HL-60 (cell line): Measurements from ENCODE around the gene HIKESHI.

Experiments used
- DNase-seq, 2 experiments: peaks; one replicate each; pipeline ENCODE4 v3.0.0-alpha.2; 2010 to 2020; ENCODE audit warnings: low read depth in 1 of 2, low spot score in 1 of 2
- H3K27ac ChIP-seq: fragments of 250-450 bp; sonication (Bioruptor Pico); replicated peaks from 2 replicates; pipeline ENCODE4 v1.5.1; 2020; ENCODE audit warnings: mild to moderate bottlenecking, moderate library complexity
- H3K27me3 ChIP-seq: fragments of 250-450 bp; sonication (Bioruptor Pico); 2 replicates; pipeline ENCODE4 v1.5.1; 2021; ENCODE audit warnings: mild to moderate bottlenecking, moderate library complexity; ENCODE audit not compliant: insufficient read depth, poor library complexity, severe bottlenecking
- H3K4me3 ChIP-seq: replicated peaks from 2 replicates; pipeline ENCODE4 v1.5.1; 2011; ENCODE audit warnings: mild to moderate bottlenecking, control low read depth, low read length; ENCODE audit not compliant: insufficient read depth
- CTCF ChIP-seq: IDR thresholded peaks from one replicate; pipeline ENCODE4 v1.5.1; 2011; ENCODE audit warnings: low read length, control low read depth, inconsistent platforms; ENCODE audit not compliant: insufficient read depth
- GABPA ChIP-seq: IDR thresholded peaks from 2 replicates; pipeline ENCODE4 v1.6.1; 2012; ENCODE audit warnings: low read depth
- POLR2AphosphoS5 ChIP-seq: IDR thresholded peaks from 2 replicates; pipeline ENCODE4 v1.6.1; 2012; ENCODE audit warnings: low read depth
- REST ChIP-seq: IDR thresholded peaks from 2 replicates; pipeline ENCODE4 v1.6.1; 2012; ENCODE audit warnings: low read depth; ENCODE audit not compliant: insufficient replicate concordance
- SPI1 ChIP-seq: IDR thresholded peaks from 2 replicates; pipeline ENCODE4 v1.6.1; 2012; ENCODE audit warnings: low read depth, mild to moderate bottlenecking, borderline replicate concordance

HIKESHI gene

GRCh38 chr11:86314636-86315035 is 12.6 kb downstream of the HIKESHI start:
- H3K27me3 ChIP-seq = no peaks in the 10 kb centered on the region
- H3K4me3 ChIP-seq = no peak overlapping the region
- no peak overlapping the region for H3K27ac ChIP-seq
- TF ChIP-seq GABPA (no peak), SPI1 (no peak)
- no peak for DNase-seq

GRCh38 chr11:86335131-86335767 is 33.2 kb downstream of the HIKESHI start:
- Histone ChIP-seq H3K27ac (no peak overlapping the region), H3K27me3 (no peaks in the 10 kb centered on the region), H3K4me3 (no peak overlapping the region)
- no peak for DNase-seq
- TF ChIP-seq GABPA (no peak), CTCF (no peak), POLR2AphosphoS5 (no peak), REST (no peak), SPI1 (no peak)

GRCh38 chr11:86337227-86337626 is 35.2 kb downstream of the HIKESHI start:
- Histone ChIP-seq H3K4me3 (no peak overlapping the region), H3K27me3 (no peaks in the 10 kb centered on the region), H3K27ac (no peak overlapping the region)
- TF ChIP-seq POLR2AphosphoS5 (no peak), REST (no peak), SPI1 (no peak), GABPA (no peak), CTCF (no peak)
- no peak for DNase-seq

- TF ChIP-seq SPI1 = no peak
- TF ChIP-seq CTCF = no peak
- TF ChIP-seq GABPA = no peak
- TF ChIP-seq REST = no peak
- no peak for TF ChIP-seq POLR2AphosphoS5
- H3K27me3 ChIP-seq = no peaks in the 10 kb centered on the region
- H3K4me3 ChIP-seq = no peak overlapping the region
- DNase-seq = no peak
- no peak overlapping the region for H3K27ac ChIP-seq
These were observed 39.3 kb downstream of the HIKESHI start for GRCh38 chr11:86341382-86341781.
